K562 (cell line): ENCODE measurements around the gene SRL. TPM values are rescaled to one million over a fixed set of nuclear protein-coding genes. Genes with fewer than 3 reads are reported as not detected.

Source experiments
- CBFA2T2 ChIP-seq: fragments of 450-650 bp; conservative IDR thresholded peaks from 2 replicates; pipeline ENCODE4 v1.6.1; 2017; ENCODE audit warnings: mild to moderate bottlenecking
- CREB1 ChIP-seq, 2 experiments: sonication (generic) in 1 of 2; formaldehyde crosslinking in 1 of 2; IDR thresholded peaks; 2 replicates each; pipeline versions ENCODE4 v1.6.1 to v1.8.0; 2012 to 2022; ENCODE audit warnings: inconsistent platforms in 1 of 2, mild to moderate bottlenecking in 1 of 2, missing genetic modification reagents in 1 of 2, moderate library complexity in 1 of 2
- CTBP1 ChIP-seq: fragments of 450-650 bp; IDR thresholded peaks from 2 replicates; pipeline ENCODE4 v1.6.1; 2016; ENCODE audit warnings: borderline replicate concordance
- ELF2 ChIP-seq: fragments of 250-450 bp; sonication (Bioruptor Pico); IDR thresholded peaks from 2 replicates; pipeline ENCODE4 v1.5.0; 2021; ENCODE audit warnings: mild to moderate bottlenecking
- FIP1L1 ChIP-seq: fragments of 200-400 bp; formaldehyde crosslinking; IDR thresholded peaks from 2 replicates; pipeline ENCODE4 v1.6.1; 2018; ENCODE audit warnings: mild to moderate bottlenecking, low read depth, low read length; ENCODE audit not compliant: poor library complexity, severe bottlenecking
- HCFC1 ChIP-seq: IDR thresholded peaks from 2 replicates; pipeline ENCODE4 v1.6.1; 2012; ENCODE audit warnings: low read depth, low read length, improper control_type of control experiment
- HDAC2 ChIP-seq: fragments of 450-650 bp; IDR thresholded peaks from 2 replicates; pipeline ENCODE4 v1.6.1; 2016; ENCODE audit warnings: mild to moderate bottlenecking
- MECOM ChIP-seq: fragments of 250-450 bp; sonication (Bioruptor Pico); IDR thresholded peaks from 2 replicates; pipeline ENCODE4 v1.8.0; 2022; ENCODE audit warnings: inconsistent platforms
- NONO ChIP-seq, 2 experiments: fragments of 200-400 bp in 1 of 2; fragments of 450-650 bp in 1 of 2; formaldehyde crosslinking in 1 of 2; IDR thresholded peaks; 2 replicates each; pipeline ENCODE4 v1.6.1; 2017; ENCODE audit warnings: low read depth in 2 of 2, mild to moderate bottlenecking in 2 of 2, moderate library complexity in 2 of 2, low read length in 1 of 2
- NR1H2 ChIP-seq: sonication (generic); formaldehyde crosslinking; IDR thresholded peaks from 2 replicates; pipeline ENCODE4 v1.4.0; 2020; ENCODE audit warnings: mild to moderate bottlenecking, missing genetic modification reagents
- NR2F6 ChIP-seq: fragments of 450-650 bp; formaldehyde crosslinking; IDR thresholded peaks from 2 replicates; pipeline ENCODE4 v1.4.0; 2020; ENCODE audit warnings: mild to moderate bottlenecking
- NUFIP1 ChIP-seq: fragments of 450-650 bp; IDR thresholded peaks from 2 replicates; pipeline ENCODE4 v1.6.1; 2018; ENCODE audit not compliant: partially characterized antibody
- POLR2A ChIP-seq: fragments of 450-650 bp; conservative IDR thresholded peaks from 2 replicates; pipeline ENCODE4 v1.6.1; 2016
- POLR2B ChIP-seq: fragments of 450-650 bp; IDR thresholded peaks from 2 replicates; pipeline ENCODE4 v1.6.1; 2018; ENCODE audit warnings: low read depth; ENCODE audit not compliant: partially characterized antibody
- POLR2H ChIP-seq: IDR thresholded peaks from 2 replicates; pipeline ENCODE4 v1.6.1; 2016; ENCODE audit warnings: missing genetic modification characterization, low read depth, mild to moderate bottlenecking, control low read depth, missing compliant biosample characterization, moderate library complexity
- RBFOX2 ChIP-seq: fragments of 200-400 bp; formaldehyde crosslinking; IDR thresholded peaks from 2 replicates; pipeline ENCODE4 v1.6.1; 2017; ENCODE audit warnings: low read depth, mild to moderate bottlenecking, low read length, moderate library complexity
- SMARCA4 ChIP-seq: fragments of 450-650 bp; IDR thresholded peaks from 2 replicates; pipeline ENCODE4 v1.6.1; 2016
- SMARCA5 ChIP-seq: fragments of 450-650 bp; IDR thresholded peaks from 2 replicates; pipeline ENCODE4 v1.6.1; 2016
- SNIP1 ChIP-seq: fragments of 450-650 bp; IDR thresholded peaks from 2 replicates; pipeline ENCODE4 v1.7.1; 2017; ENCODE audit warnings: low read depth, mild to moderate bottlenecking
- SPI1 ChIP-seq: IDR thresholded peaks from 2 replicates; pipeline ENCODE4 v1.6.1; 2011; ENCODE audit warnings: low read depth, low read length, control low read depth, borderline replicate concordance
- SREBF1 ChIP-seq: fragments of 150-350 bp; IDR thresholded peaks from 2 replicates; pipeline ENCODE4 v1.6.1; 2014; ENCODE audit warnings: antibody characterized with exemption, low read depth, low read length, borderline replicate concordance
- TAF9B ChIP-seq: fragments of 450-650 bp; IDR thresholded peaks from 2 replicates; pipeline ENCODE4 v1.6.1; 2018; ENCODE audit warnings: mild to moderate bottlenecking; ENCODE audit not compliant: partially characterized antibody
- TEAD1 ChIP-seq, 2 experiments: fragments of 450-650 bp in 1 of 2; sonication (generic) in 1 of 2; formaldehyde crosslinking; IDR thresholded peaks; 2 replicates each; pipeline versions ENCODE4 v1.4.0 to v1.8.0; 2020 to 2022; ENCODE audit warnings: mild to moderate bottlenecking in 2 of 2, missing genetic modification reagents in 1 of 2
- TRIM24 ChIP-seq, 2 experiments: fragments of 450-650 bp; IDR thresholded peaks; 2 replicates each; pipeline ENCODE4 v1.6.1; 2016
- ZC3H11A ChIP-seq: IDR thresholded peaks from 2 replicates; pipeline ENCODE4 v1.6.1; 2012; ENCODE audit warnings: low read depth, low read length, improper control_type of control experiment
- ZNF24 ChIP-seq: fragments of 450-650 bp; IDR thresholded peaks from 2 replicates; pipeline ENCODE4 v1.6.1; 2016
- ZNF780A ChIP-seq: fragments of 250-450 bp; sonication (Bioruptor Pico); IDR thresholded peaks from 2 replicates; pipeline ENCODE4 v1.5.0; 2021; ENCODE audit warnings: mild to moderate bottlenecking
- ZSCAN29 ChIP-seq: fragments of 450-650 bp; IDR thresholded peaks from 2 replicates; pipeline ENCODE4 v1.6.1; 2017
- polyA plus RNA-seq, 8 experiments: library from polyadenylated mRNA; depleted of rRNA in 4 of 8; stranded (reverse) in 5 of 8; unstranded in 3 of 8; fragments of >200 nt; fragmentation: Nextera tagmentation in 2 of 8; fragmentation: Illumina TruSeq in 1 of 8; extraction: Ambion mirVana in 2 of 8; extraction: Trizol in 1 of 8; gene quantifications; 2 replicates each; pipeline versions ENCODE4 v1.2.1 to v1.2.3, GENCODE V29; 2011 to 2014; ENCODE audit warnings: inconsistent platforms in 1 of 8, missing spikeins in 1 of 8
- total RNA-seq, 7 experiments: library from RNA; depleted of rRNA in 6 of 7; stranded (reverse); fragments of >200 nt in 6 of 7; fragmentation: Illumina TruSeq in 2 of 7; extraction: Trizol in 2 of 7; gene quantifications; 2 replicates each; pipeline versions ENCODE4 v1.2.1 to v1.2.3, GENCODE V29; 2011 to 2021; ENCODE audit warnings: low replicate concordance in 1 of 7
- TF ChIP-seq, protein P1 (sequence below): sonication (generic); formaldehyde crosslinking; IDR thresholded peaks from 2 replicates; pipeline ENCODE4 v1.9.0; 2022; ENCODE audit warnings: mild to moderate bottlenecking, missing genetic modification reagents
- TF ChIP-seq, protein P2 (sequence below): fragments of 450-650 bp; conservative IDR thresholded peaks from 2 replicates; pipeline ENCODE4 v1.6.1; 2016; ENCODE audit warnings: missing genetic modification characterization, low read depth, mild to moderate bottlenecking, missing compliant biosample characterization, moderate library complexity
- TF ChIP-seq, protein P3 (sequence below): sonication (generic); formaldehyde crosslinking; IDR thresholded peaks from 2 replicates; pipeline ENCODE4 v1.8.0; 2022; ENCODE audit warnings: missing genetic modification reagents, mild to moderate bottlenecking, moderate library complexity, borderline replicate concordance

SRL gene
- total and polyA plus RNA-seq, 9 of the 15 experiments (the other 6 are each of a cell fraction or from before 2014, with no cell fraction given): 0.01 TPM; not detected in 8

DNA sequence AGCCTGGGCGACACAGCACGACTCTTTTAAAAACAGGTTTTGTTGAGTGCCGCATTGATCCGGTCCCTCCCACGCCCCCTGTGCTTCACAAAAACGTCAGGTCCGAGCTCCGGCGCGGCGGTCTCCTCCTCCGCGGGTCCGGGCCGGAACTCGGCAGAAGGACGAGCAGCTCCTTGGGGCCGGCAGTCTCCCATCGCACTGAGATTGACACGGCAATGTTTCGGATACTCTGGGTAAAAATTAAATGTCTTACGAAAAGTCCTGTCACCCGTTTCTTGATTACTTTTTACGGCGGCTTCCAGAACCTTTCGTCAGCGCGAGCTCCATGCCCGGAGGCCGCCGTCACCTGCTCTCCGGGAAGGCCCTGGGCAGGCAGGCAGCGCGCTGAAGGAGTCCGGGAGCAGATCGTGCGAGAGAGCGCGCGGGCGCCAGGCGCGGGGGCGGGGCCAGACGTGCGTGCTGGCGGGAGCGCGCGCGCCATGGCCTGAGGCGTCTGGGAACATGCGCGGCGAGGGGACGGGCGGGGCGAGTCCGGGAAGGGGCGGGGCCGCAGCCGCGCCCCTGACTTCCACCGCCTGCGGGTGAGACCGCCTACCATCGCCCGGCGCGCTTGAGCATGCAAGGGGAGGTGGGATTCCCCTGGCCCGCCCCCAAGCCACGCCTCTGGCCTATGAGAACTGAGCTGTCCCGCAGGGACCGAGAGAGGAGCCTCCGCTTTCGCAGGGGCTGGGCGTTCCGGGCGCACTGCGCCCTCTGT is 11.7 kb upstream of the SRL start (continued):
- TF ChIP-seq ZNF780A (CRISPR knock-in tag) (no peak), NONO (IDR thresholded peaks at IDR 0.05; ENCODE audit: low read depth in 2 of 2, low read length in 1 of 2) (peak in 1 of 2 experiments; percentile 43; a peak in 2 of 4 replicates), ZSCAN29 (no peak), ZC3H11A (no peak), CREB1 (IDR thresholded peaks at IDR 0.05) (peak; percentile 3; the same call in 1 of the 2 replicates), CREB1 (CRISPR knock-in tag; IDR thresholded peaks at IDR 0.05) (peak; percentile 53), HCFC1 (no peak; the same call in 1 of the 2 replicates), SREBF1 (0 out of 2 replicates have a peak, but pooled peaks have one; percentile 11), POLR2A (peak; percentile 96), POLR2B (peak; percentile 85), CBFA2T2 (no peak), SMARCA5 (no peak), NUFIP1 (no peak), RBFOX2 (peak; percentile 98), TEAD1 (CRISPR knock-in tag; IDR thresholded peaks at IDR 0.05) (peak; percentile 64 to 85; a peak in 3 of 4 replicates), MECOM (CRISPR knock-in tag) (no peak), ZNF24 (peak; percentile 7; the same call in 1 of the 2 replicates), SMARCA4 (peak; percentile 10; the same call in 1 of the 2 replicates), FIP1L1 (peak; percentile 53), POLR2H (tag) (peak; percentile 95), TAF9B (peak; percentile 79), NR2F6 (CRISPR knock-in tag) (no peak), ELF2 (CRISPR knock-in tag) (peak; percentile 69; the same call in 1 of the 2 replicates), TRIM24 (IDR thresholded peaks at IDR 0.05) (0 out of 4 replicates have a peak, but pooled peaks of 1 of the 2 experiments have one; percentile 22), HDAC2 (peak; percentile 61; the same call in 1 of the 2 replicates), NR1H2 (CRISPR knock-in tag) (no peak), SNIP1 (peak; percentile 19; the same call in 1 of the 2 replicates), CTBP1 (peak; percentile 97), SPI1 (no peak)
- TF ChIP-seq, protein P1, sequence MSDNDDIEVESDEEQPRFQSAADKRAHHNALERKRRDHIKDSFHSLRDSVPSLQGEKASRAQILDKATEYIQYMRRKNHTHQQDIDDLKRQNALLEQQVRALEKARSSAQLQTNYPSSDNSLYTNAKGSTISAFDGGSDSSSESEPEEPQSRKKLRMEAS (CRISPR knock-in tag): peak; percentile 79
- TF ChIP-seq, protein P2, sequence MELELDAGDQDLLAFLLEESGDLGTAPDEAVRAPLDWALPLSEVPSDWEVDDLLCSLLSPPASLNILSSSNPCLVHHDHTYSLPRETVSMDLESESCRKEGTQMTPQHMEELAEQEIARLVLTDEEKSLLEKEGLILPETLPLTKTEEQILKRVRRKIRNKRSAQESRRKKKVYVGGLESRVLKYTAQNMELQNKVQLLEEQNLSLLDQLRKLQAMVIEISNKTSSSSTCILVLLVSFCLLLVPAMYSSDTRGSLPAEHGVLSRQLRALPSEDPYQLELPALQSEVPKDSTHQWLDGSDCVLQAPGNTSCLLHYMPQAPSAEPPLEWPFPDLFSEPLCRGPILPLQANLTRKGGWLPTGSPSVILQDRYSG (tag): no peak
- TF ChIP-seq, protein P3, sequence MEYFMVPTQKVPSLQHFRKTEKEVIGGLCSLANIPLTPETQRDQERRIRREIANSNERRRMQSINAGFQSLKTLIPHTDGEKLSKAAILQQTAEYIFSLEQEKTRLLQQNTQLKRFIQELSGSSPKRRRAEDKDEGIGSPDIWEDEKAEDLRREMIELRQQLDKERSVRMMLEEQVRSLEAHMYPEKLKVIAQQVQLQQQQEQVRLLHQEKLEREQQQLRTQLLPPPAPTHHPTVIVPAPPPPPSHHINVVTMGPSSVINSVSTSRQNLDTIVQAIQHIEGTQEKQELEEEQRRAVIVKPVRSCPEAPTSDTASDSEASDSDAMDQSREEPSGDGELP (CRISPR knock-in tag): peak; percentile 81
